NCI-H82 treated with DMSO at 0.1 percent for 48 hours (cell line): ENCODE results near the gene SEC24B.
"Not testable (repeated sequence)": the region's sequence is repeated elsewhere in the genome, so short reads cannot be mapped to it uniquely, and the experiment has no call there.

Source experiments
- DNase-seq: peaks from one replicate; lab custom pipeline; 2025; ENCODE audit not compliant: unreplicated experiment; lab: John Stamatoyannopoulos, UW

The SEC24B gene

DNA sequence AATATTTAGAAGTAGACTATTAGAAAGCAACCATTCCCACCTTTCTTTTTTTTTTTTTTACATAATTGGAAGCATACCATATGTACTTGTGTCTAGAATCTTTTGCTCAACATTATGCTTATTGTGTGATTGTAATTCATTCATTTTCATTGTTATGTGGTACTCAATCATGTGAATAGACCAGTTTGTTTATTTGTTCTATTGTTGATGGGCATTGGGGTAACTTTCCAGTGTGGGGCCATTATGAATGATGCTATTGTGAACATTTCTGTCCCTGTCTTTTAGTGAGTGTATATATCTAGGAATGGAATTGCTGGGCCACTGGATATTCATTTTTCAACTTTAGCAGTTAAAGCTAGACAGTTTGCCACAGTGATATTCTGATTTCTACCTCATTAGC, 63.9 kb downstream of the SEC24B start:
- no peak for DNase-seq

DNA sequence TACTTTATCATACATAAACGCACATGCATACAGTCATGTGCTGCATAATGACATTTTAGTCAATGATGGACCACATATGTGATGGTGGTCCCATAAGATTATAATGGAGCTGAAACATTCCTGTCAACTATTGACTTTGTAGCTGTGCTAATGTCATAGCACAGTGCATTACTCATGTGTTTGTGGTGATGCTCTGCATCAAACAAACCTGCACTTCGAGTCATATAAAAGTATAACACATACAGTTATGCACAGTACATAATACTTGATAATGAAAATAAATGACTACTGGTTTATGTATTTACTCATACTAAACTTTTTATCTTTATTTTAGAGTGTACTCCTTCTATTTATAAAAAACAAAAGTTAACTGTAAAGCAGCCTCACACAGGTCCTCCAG, 65.9 kb downstream of the SEC24B start:
- DNase-seq = no peak

DNA sequence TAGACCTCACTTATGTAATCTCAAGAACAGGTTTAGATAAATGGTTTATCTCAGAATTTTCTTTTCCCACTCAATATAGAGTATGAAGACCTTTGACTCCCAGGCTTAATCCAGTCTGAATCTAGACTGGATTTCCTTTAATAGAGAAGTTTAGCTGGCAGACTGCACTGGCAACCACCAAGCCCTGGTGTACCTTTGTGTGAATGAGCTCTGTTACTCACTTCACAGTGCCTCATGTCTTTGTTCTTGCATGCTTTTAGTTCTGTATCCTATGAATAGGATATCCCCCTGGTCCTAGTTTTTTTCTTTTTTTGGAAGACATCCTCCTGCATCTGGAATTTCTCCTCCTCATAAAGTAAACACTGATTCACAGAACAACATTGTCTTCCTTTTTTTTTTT, 73.3 kb downstream of the SEC24B start:
- no peak for DNase-seq

DNA sequence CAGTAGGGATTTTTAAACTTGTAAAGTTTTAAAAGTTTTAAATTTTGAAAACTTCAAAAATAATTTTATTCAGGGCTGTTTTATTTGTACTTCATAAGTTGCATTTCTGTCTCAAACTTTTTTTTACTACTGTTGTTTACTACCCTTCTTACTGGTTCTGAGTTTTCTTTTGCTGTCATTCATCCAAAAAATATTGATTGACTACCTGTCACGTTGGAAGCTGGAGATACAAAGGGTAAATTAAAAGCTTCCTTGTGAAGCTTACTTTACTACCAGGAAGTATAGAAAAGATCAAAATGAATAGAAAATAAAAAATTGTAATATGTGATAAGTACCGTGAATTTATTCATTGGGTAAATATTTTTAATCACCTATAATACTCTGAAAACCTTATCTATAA, 77.1 kb downstream of the SEC24B start:
- DNase-seq = no peak

DNA sequence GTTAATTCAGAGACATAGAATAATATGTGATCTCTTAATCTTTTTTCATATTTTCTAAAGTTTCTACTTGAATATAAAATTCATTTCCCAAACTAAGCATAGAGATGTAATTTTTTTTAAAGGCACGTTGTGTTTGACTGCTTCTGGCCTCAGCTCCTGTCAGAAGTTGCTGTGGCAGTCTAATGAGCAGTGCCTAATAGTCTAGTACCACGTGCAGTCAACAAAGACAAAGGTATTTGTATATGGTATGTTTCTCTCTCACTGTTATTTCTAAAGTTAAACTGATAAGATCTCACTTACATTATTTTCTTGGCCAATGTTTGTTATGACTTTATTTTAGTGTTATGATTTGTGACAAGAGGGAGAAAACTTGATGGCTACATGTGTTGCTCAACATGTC, 77.8 kb downstream of the SEC24B start:
- DNase-seq = no peak

DNA sequence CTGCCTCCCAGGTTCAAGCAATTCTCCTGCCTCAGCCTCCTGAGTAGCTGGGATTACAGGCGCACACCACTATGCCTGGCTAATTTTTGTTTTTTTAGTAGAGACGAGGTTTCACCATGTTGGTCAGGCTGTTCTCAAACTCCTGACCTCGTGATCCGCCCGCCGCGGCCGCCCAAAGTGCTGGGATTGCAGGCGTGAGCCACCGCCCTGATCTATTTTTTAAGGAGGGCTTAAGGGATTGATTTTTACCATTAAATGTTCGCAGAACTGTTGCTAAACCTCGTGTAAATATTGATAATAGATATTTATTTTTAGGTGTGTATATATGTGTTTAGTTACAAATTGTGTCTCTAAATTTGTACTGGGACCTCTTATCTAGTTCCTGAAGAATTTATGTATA, 79.8 kb downstream of the SEC24B start:
- DNase-seq = not testable (repeated sequence)

DNA sequence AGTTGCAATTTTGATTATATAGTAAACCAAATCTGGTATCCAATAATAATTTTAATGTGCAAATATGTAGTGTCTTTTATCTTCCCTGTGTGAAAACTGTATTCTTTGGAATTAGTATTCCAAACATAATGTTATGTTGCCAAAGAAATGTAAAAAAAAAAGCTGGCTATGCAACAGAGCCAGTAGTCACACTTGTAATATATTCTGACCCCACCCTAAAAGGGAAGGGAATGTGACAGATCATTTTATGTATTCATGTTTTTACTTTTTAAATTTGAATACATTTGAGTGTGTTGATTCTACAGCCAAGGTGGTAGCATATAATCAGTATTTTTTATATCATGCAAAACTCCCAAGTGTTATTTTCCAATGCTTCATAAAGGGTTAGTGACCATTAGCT, 98.6 kb downstream of the SEC24B start:
- no peak for DNase-seq

DNA sequence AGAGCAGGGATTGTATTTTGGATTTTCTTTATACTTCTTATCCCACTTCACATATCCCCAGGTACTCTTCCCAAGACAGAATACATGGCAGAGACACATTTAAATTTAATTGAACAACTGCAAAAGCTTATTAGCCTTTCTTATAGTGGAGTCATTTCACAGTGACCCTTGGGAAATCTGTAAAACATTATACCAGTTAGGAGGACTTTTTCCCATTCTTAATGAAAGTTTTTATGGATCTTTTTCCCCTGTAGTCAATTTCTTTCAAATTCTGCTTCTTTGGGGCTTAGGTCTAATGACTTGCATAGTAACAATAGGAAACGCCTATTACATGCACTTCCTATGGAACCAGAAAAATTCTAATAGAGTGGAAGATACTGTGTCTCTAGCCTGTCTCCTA, 111.8 kb downstream of the SEC24B start:
- no peak for DNase-seq

DNA sequence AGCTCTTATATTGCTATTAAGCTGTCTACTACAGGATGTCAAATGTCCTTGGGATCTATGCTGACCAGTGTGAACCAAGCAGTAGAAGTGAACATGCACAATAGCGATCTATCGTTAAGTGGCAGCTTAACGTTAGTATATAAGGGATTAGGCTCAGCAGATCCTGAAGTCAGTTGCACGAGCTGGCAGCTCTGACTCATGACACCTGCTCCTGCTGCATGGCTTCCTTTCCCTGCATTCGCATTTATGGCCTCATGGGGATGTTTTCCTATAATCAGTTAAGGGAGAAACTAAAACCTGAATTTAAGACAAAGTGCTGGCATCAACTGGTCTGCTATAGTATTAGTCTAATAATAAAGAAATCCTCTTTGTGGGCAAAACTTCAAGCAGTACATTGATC, 113.8 kb downstream of the SEC24B start:
- DNase-seq = peak; percentile 9

DNA sequence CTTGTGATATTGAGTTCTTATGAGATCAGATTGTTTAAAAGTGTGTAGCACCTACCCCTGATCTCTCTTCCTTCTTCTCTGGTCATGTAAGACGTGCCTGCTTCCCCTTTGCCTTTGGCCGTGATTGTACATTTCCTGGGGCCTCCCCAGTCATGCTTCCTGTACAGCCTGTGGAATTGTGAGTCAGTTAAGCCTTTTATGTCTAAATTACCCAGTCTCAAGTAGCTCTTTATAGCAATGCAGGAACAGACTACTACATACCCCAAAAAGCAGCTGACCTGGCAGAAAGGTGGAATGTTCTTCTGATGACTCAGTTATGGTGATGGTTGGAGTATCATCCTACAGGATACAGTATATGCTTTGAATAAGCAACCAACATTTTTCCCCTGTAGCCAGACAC, 115.0 kb downstream of the SEC24B start:
- no peak for DNase-seq

DNA sequence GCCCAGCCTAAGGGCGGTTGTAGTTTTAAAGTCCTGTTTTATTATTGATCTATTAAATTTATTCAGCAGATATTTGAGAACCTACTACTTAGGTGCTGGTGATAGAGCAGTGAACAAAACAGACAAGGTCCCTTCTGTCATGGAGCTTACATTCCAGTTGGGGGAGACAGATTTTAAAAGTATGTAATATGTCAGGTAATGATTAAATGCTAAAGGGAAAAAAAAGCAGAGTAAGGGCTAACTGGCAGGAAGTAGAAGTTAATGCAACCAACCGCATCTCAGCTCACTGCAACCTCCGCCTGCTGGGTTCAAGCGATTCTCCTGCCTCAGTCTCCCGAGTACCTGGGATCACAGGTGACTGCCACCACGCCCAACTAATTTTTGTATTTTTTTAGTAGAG, 118.6 kb downstream of the SEC24B start:
- DNase-seq = no peak

DNA sequence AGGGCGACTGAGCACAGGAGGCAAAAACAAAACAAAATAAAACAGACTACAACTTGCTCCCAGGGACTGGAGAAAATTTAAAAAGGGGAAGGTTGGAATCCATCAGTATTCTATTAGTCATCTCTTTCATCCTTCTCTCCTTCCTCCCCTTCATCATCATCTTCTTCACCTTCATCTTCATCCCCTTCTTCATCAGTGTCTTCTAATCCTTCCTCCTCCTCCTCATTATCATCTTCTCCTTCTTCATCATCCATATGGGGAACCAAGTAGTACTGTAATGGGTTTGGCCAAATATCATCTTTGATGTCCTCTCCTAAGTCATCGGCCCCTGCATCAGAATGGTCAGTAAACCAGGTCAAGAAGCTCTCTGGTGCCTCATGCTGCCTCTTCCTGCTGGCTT, 119.5 kb downstream of the SEC24B start:
- DNase-seq = no peak

DNA sequence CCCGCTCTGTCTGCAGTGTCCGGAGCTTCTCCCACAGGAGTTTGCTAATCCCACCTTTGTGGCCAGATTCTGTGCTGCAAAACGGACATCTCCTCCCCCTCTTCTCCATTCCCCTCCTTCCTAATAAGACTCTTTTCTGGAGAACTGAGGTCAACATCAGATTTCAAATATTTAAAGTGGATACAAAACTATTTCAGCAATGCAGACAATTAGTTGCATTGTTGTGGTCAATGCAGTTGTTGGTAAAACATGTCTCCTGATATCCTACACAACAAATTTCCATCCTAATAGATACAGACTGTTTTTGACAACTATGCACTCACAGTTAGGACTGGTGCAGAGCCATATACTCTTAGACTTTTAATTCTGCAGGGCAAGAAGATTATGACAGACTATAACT, 121.4 kb downstream of the SEC24B start:
- no peak for DNase-seq

DNA sequence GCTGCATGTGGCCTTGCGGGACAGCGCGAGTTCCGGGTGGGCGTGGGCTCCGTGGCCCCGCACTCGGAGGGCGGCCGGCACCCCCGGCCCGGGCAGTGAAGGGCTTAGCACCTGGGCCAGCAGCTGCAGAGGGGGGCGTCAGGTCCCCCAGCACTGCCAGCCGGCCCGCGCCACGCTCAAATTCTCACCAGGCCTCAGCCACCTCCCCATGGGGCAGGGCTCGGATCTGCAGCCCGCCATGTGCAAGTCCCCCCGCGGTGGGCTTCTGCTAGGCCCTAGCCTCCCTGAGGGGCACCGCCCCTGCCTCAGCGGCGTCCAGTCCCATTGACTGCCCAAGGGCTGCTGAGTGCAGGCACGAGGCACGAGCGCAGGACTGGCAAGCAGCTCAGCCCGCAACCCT, 123.8 kb downstream of the SEC24B start:
- DNase-seq = no peak

DNA sequence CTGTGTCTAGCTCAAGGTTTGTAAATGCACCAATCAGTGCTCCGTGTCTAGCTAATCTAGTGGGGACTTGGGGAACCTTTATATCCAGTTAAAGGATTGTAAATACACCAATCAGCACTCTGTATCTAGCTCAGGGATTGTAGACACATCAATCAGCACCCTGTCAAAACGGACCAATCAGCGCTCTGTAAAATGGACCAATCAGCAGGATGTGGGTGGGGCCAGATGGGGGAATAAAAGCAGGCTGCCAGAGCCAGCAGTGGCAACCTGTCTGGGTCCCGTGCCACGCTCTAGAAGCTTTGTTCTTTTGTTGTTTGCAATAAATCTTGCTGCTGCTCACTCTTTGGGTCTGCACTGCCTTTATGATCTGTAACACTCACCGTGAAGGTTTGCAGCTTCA, 124.5 kb downstream of the SEC24B start:
- DNase-seq = not testable (repeated sequence)

DNA sequence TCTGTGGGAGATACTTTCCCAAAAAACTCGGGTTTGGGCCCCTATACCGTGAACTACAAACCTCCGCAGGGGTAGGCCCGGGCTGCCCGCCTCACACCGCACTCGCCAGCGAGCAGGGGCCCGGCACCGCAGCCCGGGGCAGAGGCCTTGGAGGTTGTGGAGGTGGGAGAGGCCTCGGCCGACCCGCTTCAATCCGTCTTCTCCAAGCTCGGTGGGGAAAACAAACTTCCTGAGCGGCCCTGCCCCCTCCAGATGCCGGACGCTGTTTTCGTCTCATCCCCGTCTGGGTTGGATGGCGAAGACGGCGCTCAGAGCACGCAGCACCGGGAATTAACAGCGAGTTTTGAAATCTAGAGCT, 126.0 kb downstream of the SEC24B start:
- DNase-seq = no peak

DNA sequence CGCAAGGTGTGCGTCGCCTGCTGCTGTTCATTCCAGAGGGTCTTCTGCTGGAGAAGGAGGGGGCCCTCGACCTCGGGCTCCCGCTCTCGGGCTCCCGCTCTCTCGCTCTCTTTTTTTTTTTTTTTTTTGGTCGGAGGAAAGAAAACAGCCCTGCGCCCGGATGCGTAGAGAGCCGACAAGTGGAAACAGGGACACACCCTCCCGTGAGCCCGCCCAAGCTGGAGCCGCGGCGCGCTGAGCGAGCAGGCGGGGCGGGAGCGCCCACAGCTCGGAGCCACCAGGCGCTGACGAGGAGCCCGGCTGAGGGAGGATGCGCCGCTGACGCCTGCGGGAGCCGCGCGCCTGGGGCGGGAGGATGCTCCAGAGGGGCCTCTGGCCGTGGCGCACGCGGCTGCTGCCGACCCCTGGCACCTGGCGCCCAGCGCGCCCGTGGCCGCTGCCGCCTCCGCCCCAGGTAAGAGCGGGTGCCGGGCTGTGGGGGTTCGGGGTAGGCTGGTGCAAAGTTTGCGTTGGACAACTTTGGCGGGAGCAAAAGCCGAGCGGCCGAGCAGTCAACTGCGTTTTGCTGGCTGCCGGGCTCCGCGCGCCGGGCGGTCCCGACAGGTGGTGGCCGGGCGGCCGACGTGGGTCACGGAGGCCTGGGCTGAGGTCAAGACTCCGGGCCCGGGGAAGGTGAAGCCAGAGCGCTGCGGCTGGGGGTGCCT, 126.5 kb downstream of the SEC24B start, which contains the start of gene MCUB:
Gene MCUB, plus strand, starts transcription at position 264 of the 704 bp plus-strand sequence. Its CDS starts 92 bp downstream, at position 356.
- DNase-seq = peak; percentile 30

DNA sequence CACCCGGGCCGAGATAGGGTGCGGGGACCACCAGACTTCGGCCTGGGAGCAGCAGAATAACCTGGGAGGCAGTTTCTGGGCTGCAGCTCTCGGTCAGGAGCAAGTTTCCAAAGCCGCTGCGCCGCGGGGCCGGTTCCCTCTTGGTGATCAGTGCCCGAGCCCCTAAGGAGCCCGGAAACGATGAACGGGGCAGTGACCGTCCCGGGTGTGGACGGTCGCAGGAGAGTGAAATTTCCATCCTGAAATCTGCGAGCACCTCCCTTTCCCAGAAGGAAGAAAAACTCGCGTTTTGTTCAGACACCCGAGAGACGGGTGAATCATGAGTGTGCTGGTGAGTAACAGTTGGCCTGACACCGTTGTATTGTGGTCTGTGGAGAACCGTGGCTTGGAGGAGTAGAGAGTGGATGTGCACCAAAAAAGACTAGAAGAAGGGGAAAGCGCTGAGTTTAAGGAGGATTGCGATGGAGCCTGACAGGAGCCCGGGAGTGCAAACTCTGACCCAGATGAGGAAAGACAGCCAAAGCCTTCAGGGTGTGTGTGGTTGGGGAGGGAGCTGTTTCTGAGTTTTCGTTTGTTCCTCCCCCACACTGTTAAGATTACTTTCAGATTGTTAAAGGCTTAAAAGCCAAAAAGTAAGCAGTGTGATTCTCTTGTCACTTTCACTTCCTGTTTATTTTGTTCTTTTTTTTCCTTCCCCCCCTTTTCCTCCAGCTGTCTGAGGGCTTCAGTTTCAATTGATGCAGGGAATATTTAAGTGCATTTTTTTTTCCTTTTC, 127.3 kb downstream of the SEC24B start:
- no peak for DNase-seq

DNA sequence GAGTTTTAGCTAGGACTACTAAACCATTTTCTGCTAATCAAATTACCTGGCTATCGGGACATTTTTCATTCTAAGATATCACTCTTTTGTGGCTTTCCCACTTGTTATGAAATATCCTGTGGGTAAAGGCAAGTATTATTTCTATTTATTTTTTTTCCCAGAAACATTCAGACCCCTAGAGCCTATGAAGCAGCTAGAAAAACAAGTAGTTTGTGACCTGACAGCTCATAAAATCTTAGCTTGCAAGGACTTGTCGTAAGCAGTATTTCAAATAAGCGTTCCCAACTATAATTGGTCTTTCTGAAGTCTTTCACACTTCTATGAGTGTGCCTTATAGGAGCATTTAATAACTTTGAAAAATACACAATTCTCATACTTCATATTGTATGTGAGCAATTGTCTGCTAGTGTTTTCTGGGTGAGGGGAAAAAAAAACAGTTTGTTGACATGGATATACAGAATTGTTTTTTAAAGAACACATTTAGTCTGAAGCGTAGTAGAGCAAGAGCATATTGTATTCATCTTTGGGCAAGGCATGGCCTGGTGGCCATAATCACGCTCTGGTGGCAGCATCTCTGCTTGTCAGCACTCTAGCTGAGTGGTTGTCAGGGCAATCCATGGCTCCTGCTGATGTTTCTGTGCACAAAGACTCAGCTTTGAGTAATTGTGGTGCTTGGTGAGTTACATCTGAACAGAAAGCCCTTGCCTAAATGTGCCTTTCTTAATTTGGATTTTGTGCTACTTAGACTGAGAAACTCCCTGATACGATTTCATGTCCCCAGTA, 129.0 kb downstream of the SEC24B start:
- no peak for DNase-seq

DNA sequence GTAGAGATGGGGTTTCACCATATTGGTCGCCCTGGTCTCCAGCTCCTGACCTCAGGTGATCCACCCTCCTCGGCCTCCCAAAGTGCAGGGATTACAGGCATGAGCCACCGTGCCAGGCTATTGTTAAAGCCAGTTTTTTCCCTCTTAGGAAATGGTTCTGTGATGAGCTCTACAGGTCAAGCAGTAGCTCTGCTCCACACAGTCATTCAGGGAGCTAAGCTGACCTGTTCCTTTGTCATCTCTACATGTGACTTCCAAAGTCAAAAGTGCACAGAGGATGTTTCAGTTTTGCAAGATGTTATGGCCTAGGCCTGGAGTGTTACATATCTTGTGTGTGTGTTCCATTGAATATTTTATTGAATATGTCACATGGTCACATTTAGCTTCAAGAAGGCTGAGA, 137.9 kb downstream of the SEC24B start:
- no peak for DNase-seq

DNA sequence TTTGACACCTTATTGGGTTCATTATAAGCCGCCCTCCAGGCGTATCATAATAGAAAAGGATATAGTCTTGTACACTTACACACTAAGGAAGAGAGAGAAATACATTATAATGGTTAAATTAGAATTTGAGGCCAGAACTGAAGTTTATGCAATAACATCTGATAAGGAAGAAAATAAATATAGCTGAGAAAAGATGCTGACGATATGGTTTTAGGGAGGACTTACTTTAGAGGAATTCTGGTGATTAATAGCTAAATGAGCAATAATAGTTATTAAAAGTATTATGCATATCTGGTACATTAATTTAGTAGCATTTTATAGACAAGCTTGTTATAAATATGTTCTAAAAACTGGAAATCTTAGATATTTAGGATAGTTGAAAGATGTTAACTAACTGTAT, 138.5 kb downstream of the SEC24B start:
- no peak for DNase-seq

DNA sequence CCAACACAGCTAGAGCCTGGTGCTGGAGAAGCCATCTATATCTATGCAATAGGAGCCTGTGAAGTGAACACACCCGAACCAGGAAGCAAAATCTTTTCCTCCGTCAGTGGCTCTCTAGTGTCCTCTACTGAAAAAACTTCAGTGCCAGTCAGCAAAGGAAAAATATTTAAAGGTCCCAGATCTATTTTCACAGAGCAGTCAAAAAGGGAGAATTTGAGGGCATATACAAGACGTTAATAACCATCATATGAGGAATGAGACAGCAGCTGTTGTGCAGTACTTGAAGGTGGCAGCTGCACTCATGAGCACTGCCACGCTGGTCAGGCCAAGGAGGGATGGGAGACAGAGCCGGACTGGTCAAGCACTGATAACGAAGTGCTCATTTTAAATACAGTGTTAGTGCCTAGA, 140.8 kb downstream of the SEC24B start:
- no peak for DNase-seq
